Stimulated activated CD4-positive, alpha-beta T cell treated with anti-CD3 and anti-CD28 coated beads, Interleukin-1b, Interleukin-23, amount 100 ng/mL, for 4 hours (primary cell): Measurements from ENCODE around the gene FIP1L1.

Source experiments
- DNase-seq, 2 donors: peaks; one replicate each; pipeline ENCODE4 v3.0.0-alpha.2; 2020; ENCODE audit warnings: low read depth in 2 of 2

Gene FIP1L1

DNA sequence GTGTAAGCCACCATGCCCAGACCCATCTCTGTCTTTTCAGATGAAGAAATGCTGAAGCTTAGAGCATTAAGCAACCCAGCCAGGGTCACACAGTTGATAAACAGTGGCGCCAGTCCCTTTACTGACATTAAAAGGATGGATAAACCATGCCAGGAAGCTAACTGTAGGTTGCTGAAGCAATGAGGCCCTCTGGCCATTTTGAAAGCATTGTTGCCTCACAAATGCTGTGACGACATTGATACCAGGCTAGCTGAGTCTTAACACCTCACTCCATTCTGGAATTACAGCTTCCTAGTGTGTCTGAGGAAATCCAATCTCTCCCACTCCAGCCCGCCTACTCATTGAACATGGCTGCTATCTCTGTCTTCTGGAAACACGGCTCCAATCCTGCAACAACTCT lies 124.1 kb downstream of the FIP1L1 start:
- DNase-seq, result no peak

DNA sequence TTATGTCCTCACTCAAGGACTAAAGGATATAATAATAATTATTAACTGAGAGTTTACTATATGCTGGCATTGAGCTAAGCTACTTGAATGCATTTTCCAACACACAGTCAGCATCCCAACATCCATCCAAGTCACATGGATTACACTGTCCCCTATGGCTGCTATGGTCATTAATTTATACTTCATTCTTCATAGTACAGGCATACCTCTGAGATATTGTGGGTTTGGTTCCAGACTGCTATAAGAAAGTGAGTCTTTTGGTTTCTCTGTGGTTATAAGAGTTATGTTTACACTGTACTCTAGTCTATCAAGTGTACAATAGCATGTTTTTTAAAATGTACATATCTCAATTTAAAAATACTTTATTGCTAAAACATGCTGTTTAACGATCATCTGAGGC lies 124.7 kb downstream of the FIP1L1 start:
- no peak for DNase-seq

DNA sequence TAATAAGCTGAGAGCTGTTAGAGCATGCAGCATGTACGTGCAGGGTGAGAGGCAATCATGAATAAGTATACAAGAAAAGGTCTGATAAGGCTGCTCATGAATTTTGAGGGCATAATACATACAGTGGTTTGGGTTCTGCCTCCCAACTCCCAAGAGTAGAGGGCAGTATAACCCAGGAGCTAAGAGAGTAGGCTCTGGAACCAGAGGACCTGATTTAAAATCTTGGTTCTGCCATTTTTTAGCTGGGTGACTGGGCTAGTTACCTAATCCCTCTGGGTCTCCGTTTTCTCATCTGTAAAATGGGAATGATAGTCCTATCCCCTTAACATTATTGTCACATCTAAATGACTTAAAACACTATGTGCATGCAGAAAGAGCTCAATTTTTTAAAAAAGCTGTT lies 128.5 kb downstream of the FIP1L1 start:
- DNase-seq, result no peak

DNA sequence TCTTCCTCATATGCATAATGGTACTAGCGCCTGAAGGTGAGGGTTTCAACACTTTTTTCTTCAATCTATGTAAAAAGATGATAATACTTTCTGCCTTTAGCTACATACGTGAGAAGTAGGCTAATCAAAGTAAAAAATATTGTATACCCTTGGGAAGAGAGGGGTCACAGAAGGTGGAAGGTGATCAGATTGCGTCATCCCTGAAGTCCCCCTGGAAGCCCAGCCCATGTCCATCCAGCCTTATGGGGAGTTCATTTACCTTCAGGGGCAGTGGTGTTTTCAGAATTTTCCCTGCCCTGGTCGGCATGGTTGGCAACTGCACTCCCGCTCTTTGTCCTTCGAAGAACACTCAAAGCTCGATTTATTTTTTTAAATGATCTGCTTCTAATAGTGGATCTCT lies 129.6 kb downstream of the FIP1L1 start:
- DNase-seq, result no peak

DNA sequence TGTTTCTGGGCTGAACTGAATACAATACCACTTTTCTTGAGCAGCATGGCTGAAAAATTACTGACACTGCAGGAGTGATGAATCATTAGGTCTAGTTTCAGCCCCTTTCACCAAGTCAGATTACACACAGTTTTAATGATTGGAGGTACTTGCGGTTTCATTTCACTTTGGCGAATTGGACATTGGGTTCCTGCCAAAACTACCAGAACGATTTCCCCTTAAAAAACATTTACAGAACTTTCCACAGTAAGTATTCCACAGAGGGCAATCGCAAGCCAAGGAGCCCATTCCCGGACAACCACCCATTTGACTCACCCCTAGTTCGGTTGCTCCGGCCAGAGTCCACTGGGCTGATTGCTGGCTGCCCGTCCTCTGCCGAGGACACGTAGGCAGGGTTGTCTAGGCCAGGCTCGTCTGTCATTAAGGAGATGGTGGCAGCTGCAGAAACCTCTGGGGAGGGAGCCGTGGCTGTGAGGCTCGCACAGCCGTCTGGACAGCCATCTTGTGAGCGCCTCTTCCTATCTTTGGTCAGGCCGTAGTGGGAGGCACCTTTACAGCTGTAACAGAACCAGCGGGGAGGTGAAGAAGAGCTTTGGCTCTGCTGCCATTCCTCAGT lies 130.3 kb downstream of the FIP1L1 start:
- DNase-seq, result no peak

DNA sequence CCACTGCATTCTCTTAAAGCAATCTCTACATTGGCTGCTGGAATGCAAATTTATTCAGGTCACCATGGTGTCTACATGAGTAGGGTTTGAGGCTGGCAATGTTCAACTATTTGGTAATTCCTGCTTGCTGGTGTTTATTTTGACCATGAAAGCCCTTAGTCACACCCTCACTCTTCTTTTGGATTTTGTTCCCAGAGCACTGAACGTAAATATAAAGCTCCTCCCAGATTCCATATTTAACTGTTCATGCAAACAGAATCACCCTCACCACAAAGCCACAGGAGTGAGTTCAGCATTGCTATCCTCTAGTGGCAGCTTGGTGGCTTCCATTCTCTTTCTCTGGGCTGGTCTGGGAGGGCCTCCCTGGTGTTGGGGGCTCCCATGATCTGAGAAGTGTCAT lies 131.0 kb downstream of the FIP1L1 start:
- no peak for DNase-seq

DNA sequence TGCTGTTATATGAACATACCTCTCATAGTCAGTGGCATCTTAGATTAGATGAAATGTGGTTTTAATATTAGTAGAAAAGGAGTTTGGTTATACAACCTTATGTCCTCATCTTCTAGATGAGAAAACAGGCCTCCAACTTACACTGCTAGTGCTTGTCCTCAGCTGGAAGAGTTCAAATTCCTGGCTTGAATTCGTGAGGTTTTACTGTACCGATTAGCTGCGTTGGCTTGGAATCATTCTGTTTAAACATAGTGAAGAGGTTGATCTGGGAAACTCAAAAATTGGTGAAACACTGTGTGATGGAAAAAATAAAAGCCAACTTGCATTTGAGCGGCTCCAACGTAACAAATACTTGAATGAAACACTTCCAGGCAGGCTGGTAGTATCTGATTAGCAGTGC lies 132.9 kb downstream of the FIP1L1 start:
- DNase-seq, result no peak
